ENCODE measurements around the gene LILRA1. TPM values are rescaled to one million over a fixed set of nuclear protein-coding genes. Genes with fewer than 3 reads are reported as not detected.
"Not testable (repeated sequence)": the region's sequence is repeated elsewhere in the genome, so short reads cannot be mapped to it uniquely, and the experiment has no call there.

LILRA1 gene
- total RNA-seq = not detected

DNA sequence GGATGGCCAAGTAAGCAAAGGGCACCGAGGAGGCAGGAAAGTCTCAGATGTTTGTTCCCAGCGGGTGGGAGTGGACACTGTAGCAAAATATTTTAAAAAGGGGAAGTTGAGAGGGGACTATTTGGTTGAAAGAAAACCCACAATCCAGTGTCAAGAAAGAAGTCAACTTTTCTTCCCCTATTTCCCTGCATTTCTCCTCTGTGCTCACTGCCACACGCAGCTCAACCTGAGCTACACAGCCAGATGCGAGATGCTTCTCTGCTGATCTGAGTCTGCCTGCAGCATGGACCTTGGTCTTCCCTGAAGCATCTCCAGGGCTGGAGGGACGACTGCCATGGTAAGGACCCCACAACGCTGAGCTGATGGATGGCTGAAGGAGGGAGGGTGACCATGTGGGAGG lies at the start of gene LILRA1:
Gene LILRA1 (plus strand): TSS at position 188 of the 400 bp plus-strand sequence. CDS start 613 bp downstream, outside the sequence.
- not testable (repeated sequence) for DNase-seq

DNA sequence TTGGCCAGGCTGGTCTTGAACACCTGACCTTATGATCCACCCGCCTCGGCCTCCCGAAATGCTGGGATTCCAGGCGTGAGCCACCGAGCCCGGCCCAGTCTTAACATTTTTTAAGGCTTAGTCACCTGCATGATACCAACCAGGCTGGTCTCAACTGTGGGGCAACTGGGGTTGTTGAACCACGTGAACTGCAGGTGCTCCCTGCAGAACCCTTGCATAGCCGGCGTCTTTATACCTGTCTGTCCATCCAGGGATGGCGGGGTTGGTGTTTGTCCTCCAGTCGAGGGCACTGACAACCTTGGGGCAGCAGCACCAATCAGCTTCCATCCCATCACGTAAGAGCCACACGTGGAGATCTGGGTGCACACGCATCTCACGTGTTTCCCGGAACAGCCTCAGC lies 44.6 kb upstream of the LILRA1 start:
- DNase-seq = no peak

- no peak for DNase-seq
These were observed 44.2 kb upstream of the LILRA1 start for GRCh38 chr19:54549224-54549623.

DNA sequence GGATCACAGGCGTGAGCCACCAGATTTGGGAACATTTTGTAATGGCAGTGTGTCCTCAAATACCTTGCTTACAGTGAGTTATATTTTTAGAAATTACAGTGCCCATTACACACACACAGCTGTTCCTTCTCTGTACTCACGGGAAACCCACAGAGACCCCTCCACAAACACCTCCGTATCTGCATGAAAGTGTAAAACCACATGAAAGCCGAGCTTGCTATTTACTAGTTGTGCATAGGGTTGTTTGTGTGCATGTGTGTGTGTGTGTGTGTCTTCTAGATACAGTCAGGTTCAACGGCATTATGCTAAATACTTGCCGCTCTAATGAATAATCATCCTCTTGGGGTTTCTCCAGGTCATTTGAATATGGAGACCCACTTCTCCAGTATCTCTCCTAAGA lies 42.1 kb upstream of the LILRA1 start:
- no peak for DNase-seq

- no peak for DNase-seq
These were observed 41.2 kb upstream of the LILRA1 start for GRCh38 chr19:54551950-54552912.

- DNase-seq = no peak
These were observed 40.5 kb upstream of the LILRA1 start for GRCh38 chr19:54552913-54553310.

DNA sequence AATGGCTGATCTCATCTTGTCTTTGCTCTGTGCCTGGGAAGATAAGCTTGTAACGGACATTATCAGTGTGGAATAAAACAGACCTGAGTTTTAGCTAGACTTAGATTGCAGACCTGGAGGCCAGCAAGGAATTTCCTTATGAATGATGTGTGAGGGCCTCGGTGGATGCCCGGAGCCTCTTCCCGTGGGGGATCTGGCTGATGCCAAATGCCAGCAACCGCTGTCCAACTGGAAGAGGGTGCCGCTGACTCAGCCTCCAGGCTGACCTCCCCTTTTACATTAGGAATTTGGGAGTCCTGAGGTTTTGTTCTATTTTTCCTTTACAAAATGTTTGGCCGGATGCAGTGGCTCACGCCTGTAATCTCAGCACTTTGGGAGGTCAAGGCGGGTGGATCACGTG lies 39.4 kb upstream of the LILRA1 start:
- DNase-seq = no peak

GRCh38 chr19:54554896-54555295 lies 38.5 kb upstream of the LILRA1 start:
- no peak for DNase-seq

- DNase-seq = no peak
These were observed 37.2 kb upstream of the LILRA1 start for GRCh38 chr19:54556194-54556593.

- DNase-seq = no peak
These were observed 35.1 kb upstream of the LILRA1 start for GRCh38 chr19:54558339-54558738.

DNA sequence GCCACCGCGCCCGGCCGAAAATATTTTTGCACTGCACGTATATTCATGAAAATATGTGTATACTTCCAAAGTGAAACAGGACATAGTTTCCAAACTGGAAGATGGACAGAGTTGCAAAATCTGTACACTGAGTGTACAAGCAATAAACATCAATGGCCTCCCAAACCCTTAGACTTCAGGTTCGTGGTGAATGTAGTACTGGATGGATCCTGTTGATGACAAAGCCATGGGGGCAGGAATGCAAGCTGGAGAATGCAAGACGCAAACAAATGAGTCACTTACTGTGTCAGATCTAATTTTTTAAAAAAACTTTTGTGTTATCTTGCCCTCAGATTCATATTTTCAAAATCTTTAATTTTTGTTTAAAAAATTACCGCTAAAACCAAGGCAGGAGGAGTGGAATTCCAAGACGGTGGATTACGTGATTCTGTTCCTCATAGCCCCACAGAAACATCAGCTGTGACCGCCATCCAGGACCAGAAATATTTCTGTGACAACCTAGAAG lies 32.5 kb upstream of the LILRA1 start:
- DNase-seq = no peak

GRCh38 chr19:54561840-54562239 lies 31.6 kb upstream of the LILRA1 start:
- no peak for DNase-seq

- DNase-seq = not testable (repeated sequence)
These were observed 30.2 kb upstream of the LILRA1 start for GRCh38 chr19:54563206-54563605.

DNA sequence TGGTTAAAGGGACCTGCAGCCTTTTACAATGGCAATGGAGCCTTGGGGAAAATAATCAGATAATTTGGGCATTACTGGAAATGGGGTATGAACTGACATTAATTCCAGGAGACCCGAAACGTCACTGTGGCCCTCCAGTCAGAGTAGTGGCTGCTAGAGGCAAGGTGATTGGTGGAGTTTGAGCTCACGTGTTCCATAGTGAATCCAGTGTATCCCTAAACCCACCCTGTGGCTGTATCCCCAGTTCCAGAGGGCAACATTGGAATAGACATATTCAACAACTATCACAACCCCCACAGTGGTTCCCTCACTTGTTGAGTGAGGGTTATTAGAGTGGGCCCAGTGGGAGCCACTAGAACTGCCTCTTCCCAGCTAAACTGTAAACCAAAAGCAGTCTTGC lies 23.1 kb upstream of the LILRA1 start:
- DNase-seq = no peak

DNA sequence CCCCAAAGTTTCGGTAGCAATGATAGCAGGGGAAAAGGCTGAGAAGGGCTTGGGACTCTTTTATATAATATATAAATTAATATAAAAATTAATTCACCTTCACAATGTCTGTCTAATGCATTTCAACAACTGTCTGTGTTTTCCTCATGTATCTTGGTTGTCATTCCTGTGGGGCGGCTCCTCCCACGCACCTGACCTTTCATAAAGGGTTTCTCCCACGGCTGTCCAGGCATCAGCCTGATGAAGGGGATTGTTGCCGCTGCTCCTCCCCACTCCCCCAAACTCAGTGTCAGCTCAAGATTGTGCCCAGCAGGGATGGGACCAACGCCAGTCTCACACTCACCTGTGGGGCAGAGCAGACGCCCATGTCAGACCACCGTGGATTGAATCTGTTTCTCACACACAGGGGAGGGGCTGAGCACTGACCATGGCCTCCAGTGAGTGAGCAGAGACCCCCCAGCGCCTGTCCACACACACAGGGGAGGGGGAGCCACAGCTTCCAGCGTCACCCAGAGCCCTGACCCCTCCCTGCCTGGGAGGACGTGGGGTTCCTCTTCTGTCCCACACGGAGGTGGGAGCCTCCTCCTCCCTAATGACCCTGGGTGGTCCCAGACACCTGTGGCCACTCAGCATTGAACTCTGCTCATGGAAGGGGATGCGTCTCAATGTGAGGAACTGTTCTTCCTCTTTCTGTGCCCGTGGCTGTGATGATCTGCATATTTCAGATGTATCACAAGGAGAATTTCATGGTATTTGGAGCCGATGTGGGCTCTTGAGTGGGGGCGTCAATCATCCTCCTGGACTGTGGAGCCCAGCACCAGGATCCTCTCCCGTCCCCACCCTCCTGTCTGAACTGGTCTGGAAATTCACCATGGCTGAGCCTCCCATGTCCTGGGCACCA lies 21.5 kb upstream of the LILRA1 start:
- DNase-seq = not testable (repeated sequence)

DNA sequence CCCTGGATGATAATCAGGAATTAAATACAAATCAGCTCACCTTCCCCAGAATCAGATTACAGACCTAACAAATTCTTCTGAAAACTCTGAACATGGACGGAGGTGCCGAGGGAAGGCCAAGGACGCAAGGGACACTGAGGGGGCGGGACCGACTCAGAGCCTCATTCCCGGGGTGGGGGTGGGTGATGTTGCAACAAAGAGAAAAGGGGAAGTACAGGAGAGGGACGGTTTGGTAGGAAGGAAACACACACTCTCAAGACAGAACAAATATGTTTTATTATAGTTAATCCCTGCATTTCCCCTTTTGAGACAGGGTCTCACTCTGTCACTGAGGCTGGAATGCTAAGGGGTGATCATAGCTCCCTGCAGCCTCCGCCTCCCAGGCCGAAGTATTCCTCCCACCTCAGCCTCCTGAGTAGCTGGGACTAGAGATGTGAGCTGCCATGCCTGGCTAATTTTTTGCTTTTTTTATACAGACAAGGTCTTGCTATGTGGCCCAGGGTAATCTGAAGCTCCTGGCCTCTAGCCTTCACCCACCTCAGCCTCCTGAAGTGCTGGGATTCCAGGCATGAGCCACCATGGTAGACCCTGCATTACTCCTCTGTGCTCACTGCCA lies 20.6 kb upstream of the LILRA1 start:
- DNase-seq = no peak

DNA sequence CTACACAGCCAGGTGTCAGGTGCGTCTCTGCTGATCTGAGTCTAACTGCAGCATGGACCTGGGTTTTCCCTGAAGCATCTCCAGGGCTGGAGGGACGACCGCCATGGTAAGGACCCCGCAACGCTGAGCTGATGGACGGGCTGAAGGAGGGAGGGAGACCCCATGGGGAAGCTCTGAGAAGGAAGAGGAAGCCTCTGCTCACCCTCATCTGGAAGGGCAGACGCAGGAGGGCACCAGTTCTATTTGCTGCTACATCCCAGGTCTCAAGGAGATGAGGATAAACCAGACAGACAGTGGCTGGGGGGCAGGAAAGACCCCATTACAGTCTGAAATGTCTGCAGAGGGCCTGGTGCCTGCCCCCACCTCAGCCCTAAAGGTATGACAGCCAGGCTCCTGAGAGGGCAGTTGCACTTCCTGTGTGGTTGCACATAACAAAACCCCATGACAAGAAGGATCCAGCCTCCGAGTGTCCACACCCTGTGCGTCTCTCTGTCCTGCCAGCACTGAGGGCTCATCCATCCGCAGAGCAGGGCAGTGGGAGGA lies 20.0 kb upstream of the LILRA1 start, which contains the start of gene LILRA2:
Gene LILRA2 (plus strand): TSS at position 461 of the 543 bp plus-strand sequence. CDS start 89 bp downstream, outside the sequence.
- no peak for DNase-seq

GRCh38 chr19:54574051-54574450 lies 19.4 kb upstream of the LILRA1 start:
- no peak for DNase-seq

GRCh38 chr19:54574527-54575056 lies 18.8 kb upstream of the LILRA1 start:
- DNase-seq = no peak

DNA sequence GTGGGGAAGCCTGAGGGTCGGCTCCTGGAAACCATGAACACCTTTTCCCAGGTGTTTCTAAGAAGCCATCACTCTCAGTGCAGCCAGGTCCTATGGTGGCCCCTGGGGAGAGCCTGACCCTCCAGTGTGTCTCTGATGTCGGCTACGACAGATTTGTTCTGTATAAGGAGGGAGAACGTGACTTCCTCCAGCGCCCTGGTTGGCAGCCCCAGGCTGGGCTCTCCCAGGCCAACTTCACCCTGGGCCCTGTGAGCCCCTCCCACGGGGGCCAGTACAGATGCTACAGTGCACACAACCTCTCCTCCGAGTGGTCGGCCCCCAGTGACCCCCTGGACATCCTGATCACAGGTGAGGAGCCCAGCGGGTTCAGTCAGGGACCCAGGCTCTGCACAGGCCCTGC lies 18.2 kb upstream of the LILRA1 start:
- DNase-seq = not testable (repeated sequence)

DNA sequence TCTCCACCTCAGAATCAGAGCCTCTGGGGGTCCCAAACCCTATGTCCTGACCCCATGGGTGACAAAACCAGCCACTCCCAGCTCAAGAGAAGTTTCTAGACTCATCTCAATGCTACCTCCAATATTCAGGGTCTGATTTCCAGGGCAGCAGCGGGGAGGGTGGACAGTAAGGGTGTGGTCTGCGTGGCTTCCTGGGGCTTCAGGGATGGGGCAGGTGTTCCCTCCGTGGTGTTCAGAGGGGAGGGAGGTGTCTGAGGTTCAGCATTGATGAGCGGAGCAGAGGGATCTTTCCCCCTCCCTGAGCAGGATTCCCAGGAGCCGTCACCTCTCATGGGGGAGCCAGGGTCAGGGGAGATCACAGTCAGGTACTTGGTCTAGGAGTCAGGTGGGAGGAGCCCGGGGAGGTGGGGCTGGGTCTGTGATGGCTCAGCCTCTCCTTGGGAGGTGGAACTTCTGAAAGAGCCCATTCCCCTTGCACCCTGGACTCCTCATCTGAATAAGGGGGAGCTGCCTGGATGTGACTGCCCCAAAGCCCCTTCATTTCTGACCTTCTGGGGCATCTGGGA lies 16.9 kb upstream of the LILRA1 start:
- no peak for DNase-seq

DNA sequence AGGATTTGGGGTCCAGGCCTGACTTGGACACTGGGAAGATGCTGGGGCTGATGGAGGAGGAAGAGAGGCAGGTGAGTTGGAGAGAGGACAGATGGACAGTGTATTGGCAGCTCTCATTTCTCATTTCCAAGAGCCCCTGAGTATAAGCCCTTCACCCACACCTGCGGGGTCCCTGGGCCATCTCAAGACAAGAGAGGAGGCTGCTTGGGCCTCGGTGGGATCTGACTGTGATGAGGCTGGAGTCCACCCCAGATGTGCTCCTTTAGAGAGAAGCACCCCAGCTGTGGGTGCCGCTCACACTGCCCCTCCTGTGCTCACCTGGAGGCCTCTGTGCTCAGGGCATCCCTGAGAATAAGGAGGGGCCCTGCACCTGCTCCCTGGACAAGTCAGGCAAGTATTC lies 16.1 kb upstream of the LILRA1 start:
- no peak for DNase-seq
